ENCODE measurements around the gene LRTM2.

Gene LRTM2

DNA sequence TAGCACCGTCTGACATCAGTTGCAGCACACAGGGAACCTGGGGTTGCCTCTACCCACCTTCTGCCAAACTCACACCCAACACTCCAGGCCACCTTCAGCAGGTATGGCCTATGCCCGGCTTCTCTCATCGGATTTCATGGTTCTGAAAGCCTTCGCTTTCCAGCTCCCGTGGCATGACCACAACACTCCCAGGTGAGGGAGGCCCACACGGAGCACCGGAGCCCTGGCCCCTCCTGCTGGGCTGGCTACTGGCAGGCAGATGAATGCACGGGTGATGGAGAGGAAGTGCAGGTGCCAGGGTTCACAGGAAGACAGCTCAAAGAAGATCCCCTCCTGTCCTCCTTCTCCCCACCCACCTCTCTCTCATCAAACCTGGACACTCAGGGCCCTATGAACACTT is 60.9 kb downstream of the LRTM2 start:
- Histone ChIP-seq H3K4me3 (ENCODE audit: low read depth, low read length) (no peak overlapping the region), H3K36me3 (ENCODE audit: control insufficient read depth in 2 of 2, insufficient read depth in 1 of 2, low read length in 2 of 2) (no peaks in the 10 kb centered on the region), H3K9me3 (ENCODE audit: control insufficient read depth, insufficient read depth, low read depth, low read length) (no peaks in the 10 kb centered on the region), H3K27ac (ENCODE audit: extremely low read depth, low read depth, low read length) (no peak overlapping the region), H3K4me1 (ENCODE audit: control insufficient read depth, insufficient read depth, low read length) (no peaks in the 10 kb centered on the region)
- CTCF ChIA-PET = no interaction called here
- TF ChIP-seq, protein P1, sequence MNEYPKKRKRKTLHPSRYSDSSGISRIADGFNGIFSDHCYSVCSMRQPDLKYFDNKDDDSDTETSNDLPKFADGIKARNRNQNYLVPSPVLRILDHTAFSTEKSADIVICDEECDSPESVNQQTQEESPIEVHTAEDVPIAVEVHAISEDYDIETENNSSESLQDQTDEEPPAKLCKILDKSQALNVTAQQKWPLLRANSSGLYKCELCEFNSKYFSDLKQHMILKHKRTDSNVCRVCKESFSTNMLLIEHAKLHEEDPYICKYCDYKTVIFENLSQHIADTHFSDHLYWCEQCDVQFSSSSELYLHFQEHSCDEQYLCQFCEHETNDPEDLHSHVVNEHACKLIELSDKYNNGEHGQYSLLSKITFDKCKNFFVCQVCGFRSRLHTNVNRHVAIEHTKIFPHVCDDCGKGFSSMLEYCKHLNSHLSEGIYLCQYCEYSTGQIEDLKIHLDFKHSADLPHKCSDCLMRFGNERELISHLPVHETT (tag by site-specific recombination; IDR thresholded peaks at IDR 0.05) = no peak
- no peak for TF ChIP-seq ZNF561 (tag by site-specific recombination; IDR thresholded peaks at IDR 0.05; ENCODE audit: borderline replicate concordance)
- no peak for TF ChIP-seq ZNF664 (tag by site-specific recombination; IDR thresholded peaks at IDR 0.05)
- no peak for TF ChIP-seq ZEB2 (tag by site-specific recombination; IDR thresholded peaks at IDR 0.05)
- TF ChIP-seq ZNF223 (tag by site-specific recombination; IDR thresholded peaks at IDR 0.05) = no peak
- TF ChIP-seq ZNF510 (tag by site-specific recombination; IDR thresholded peaks at IDR 0.05; ENCODE audit: insufficient replicate concordance) = no peak
- no peak for TF ChIP-seq GLIS1 (tag by site-specific recombination; IDR thresholded peaks at IDR 0.05)
- no peak for TF ChIP-seq ZBTB1 (tag by site-specific recombination; IDR thresholded peaks at IDR 0.05)
- TF ChIP-seq ZNF654 (tag by site-specific recombination; IDR thresholded peaks at IDR 0.05; ENCODE audit: low read depth) = no peak
- no peak for TF ChIP-seq OVOL3 (tag by site-specific recombination; IDR thresholded peaks at IDR 0.05)
- no peak for TF ChIP-seq ZNF214 (tag by site-specific recombination; IDR thresholded peaks at IDR 0.05; ENCODE audit: borderline replicate concordance)
- no peak for TF ChIP-seq ZNF146 (tag by site-specific recombination; IDR thresholded peaks at IDR 0.05)
- POLR2A ChIA-PET = interaction anchor here (0.5 kb wide), 1 partner anchor 1248 kb away, joined by 3 read pairs; no protein-coding TSS in a partner anchor

- no peaks in the 10 kb centered on the region for H3K36me3 ChIP-seq (ENCODE audit: control insufficient read depth in 2 of 2, insufficient read depth in 1 of 2, low read length in 2 of 2)
- ChIA-PET CTCF (interaction anchor here (1.1 kb wide), 1 partner anchor 68 kb away, joined by 3 read pairs; no protein-coding TSS in a partner anchor), POLR2A (no interaction called here)
- no peaks in the 10 kb centered on the region for H3K9me3 ChIP-seq (ENCODE audit: control insufficient read depth, insufficient read depth, low read depth, low read length)
- H3K4me1 ChIP-seq (ENCODE audit: control insufficient read depth, insufficient read depth, low read length) = no peaks in the 10 kb centered on the region
- no peak overlapping the region for H3K4me3 ChIP-seq (ENCODE audit: low read depth, low read length)
- no peak overlapping the region for H3K27ac ChIP-seq (ENCODE audit: extremely low read depth, low read depth, low read length)
- TF ChIP-seq TCF7L2 (IDR thresholded peaks at IDR 0.05; ENCODE audit: borderline replicate concordance, low read depth, low read length) (no peak), ZNF677 (tag by site-specific recombination; IDR thresholded peaks at IDR 0.05) (no peak), ZNF354C (tag by site-specific recombination; IDR thresholded peaks at IDR 0.05; ENCODE audit: borderline replicate concordance, low read depth) (no peak), ZNF223 (tag by site-specific recombination; IDR thresholded peaks at IDR 0.05) (no peak)
These were observed 61.6 kb downstream of the LRTM2 start for GRCh38 chr12:1881936-1882335.

GRCh38 chr12:1882405-1882804 is 62.0 kb downstream of the LRTM2 start:
- POLR2A ChIA-PET = no interaction called here
- Histone ChIP-seq H3K4me3 (ENCODE audit: low read depth, low read length) (no peak overlapping the region), H3K9me3 (ENCODE audit: control insufficient read depth, insufficient read depth, low read depth, low read length) (no peaks in the 10 kb centered on the region), H3K27ac (ENCODE audit: extremely low read depth, low read depth, low read length) (no peak overlapping the region), H3K36me3 (ENCODE audit: control insufficient read depth in 2 of 2, insufficient read depth in 1 of 2, low read length in 2 of 2) (no peaks in the 10 kb centered on the region), H3K4me1 (ENCODE audit: control insufficient read depth, insufficient read depth, low read length) (no peaks in the 10 kb centered on the region)
- no peak for TF ChIP-seq ZNF354C (tag by site-specific recombination; IDR thresholded peaks at IDR 0.05; ENCODE audit: borderline replicate concordance, low read depth)
- TF ChIP-seq SP7 (tag by site-specific recombination; IDR thresholded peaks at IDR 0.05) = no peak
- no peak for TF ChIP-seq ZNF530 (tag by site-specific recombination; IDR thresholded peaks at IDR 0.05; ENCODE audit: low read depth)
- no peak for TF ChIP-seq ZBTB6 (tag by site-specific recombination; IDR thresholded peaks at IDR 0.05)
- no peak for TF ChIP-seq ZNF837 (tag by site-specific recombination; IDR thresholded peaks at IDR 0.05)
- TF ChIP-seq ZNF416 (tag by site-specific recombination; IDR thresholded peaks at IDR 0.05) = no peak
- TF ChIP-seq KLF1 (tag by site-specific recombination; IDR thresholded peaks at IDR 0.05) = no peak
- no peak for TF ChIP-seq ZBTB10 (tag by site-specific recombination; IDR thresholded peaks at IDR 0.05)
- TF ChIP-seq ZNF132 (tag by site-specific recombination; IDR thresholded peaks at IDR 0.05; ENCODE audit: borderline replicate concordance) = no peak
- no peak for TF ChIP-seq HOXC10 (CRISPR knock-in tag; IDR thresholded peaks at IDR 0.05)
- CTCF ChIA-PET = interaction anchor here (1.1 kb wide), 1 partner anchor 67 kb away, joined by 3 read pairs; no protein-coding TSS in a partner anchor
